Measurements from ENCODE around the gene BCL10. TPM values are rescaled to one million over a fixed set of nuclear protein-coding genes. Genes with fewer than 3 reads are reported as not detected.

The BCL10 gene
- total RNA-seq, 1 experiment from 2014 or later: 26.1 TPM

DNA sequence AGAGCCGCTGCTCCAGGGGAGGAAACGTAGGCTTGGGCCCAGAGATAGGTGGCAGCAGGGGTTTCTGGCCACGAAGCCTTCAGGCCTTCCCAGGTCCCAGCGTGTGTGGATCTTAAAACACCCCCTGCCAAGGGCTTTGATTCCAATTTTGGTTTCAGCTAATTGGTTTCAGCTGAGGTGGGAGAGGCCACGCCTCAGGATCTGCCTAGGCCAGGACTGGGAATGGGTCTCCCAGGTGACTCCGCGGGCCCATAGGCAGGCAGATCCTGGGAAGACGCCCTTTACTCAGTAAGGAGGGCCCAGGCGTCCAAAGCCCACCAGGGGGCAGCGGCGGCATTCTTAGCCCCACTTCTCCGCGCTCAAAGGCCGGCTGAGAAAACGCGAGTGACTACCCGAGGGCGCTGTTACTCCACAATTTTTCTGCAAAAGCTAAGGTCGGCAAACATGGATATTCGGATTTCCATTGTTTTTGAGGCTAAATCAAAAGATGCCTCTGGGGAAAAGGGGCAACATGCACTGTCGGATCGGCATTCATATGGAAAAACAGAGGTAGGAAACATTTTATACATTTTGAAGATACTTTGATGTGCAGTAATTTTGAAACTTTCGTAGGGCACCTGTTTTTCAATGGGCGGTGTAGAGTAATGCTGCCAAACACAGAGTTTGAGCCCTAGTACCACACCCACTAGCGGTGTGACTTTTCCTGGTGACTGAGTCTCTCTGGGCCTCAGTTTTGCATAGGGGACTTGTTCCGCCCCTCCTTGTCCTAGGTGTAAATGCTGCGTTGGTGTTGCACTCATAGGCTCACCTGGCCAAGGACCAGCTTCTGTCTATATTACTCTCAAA lies 31.8 kb upstream of the BCL10 start:
- peak overlapping the region in 1 of 3 experiments; percentile 18; a peak in 1 of 7 replicates for H3K27ac Mint-ChIP-seq
- Histone ChIP-seq H3K79me2 (ENCODE audit: insufficient read depth, low read length) (no peaks in the 10 kb centered on the region), H2AK5ac (ENCODE audit: insufficient read length, low read length) (no peak overlapping the region), H2AFZ (ENCODE audit: low read length) (peak overlapping the region; percentile 79), H2BK15ac (ENCODE audit: low read depth, low read length) (no peak overlapping the region), H3K4ac (ENCODE audit: low read depth, low read length) (no peak overlapping the region), H4K20me1 (ENCODE audit: control insufficient read depth, insufficient read depth, insufficient read length) (no peaks in the 10 kb centered on the region), H3K4me1 (ENCODE audit: insufficient read depth, low read length) (peaks cover 7% of the 10 kb centered on the region; the same call in 1 of the 2 replicates), H3T11ph (ENCODE audit: low read length) (no peak overlapping the region), H3K23ac (ENCODE audit: insufficient read length, low read depth, low read length) (no peak overlapping the region), H2BK20ac (ENCODE audit: low read depth, low read length, poor library complexity, severe bottlenecking) (no peak overlapping the region), H4K91ac (ENCODE audit: insufficient read length, low read depth, low read length) (no peak overlapping the region), H3K27ac (ENCODE audit: insufficient read length, low read depth, low read length) (no peak overlapping the region), H3K79me1 (ENCODE audit: insufficient read depth, low read depth, low read length, poor library complexity, severe bottlenecking) (no peaks in the 10 kb centered on the region), H2BK5ac (ENCODE audit: insufficient read length, low read length) (no peak overlapping the region), H3K4me2 (ENCODE audit: insufficient read depth, insufficient read length, low read length) (peak overlapping the region; percentile 9), H4K8ac (replicated peaks; ENCODE audit: insufficient read length, low read depth, low read length) (no peak overlapping the region), H3K9me3 (ENCODE audit: control insufficient read depth, low read depth, low read length) (no peaks in the 10 kb centered on the region), H3K27me3 (ENCODE audit: insufficient read depth, low read length) (no peaks in the 10 kb centered on the region), H2BK12ac (ENCODE audit: insufficient read length, low read depth, low read length) (no peak overlapping the region), H3K14ac (ENCODE audit: insufficient read depth, low read length) (no peak overlapping the region), H4K5ac (ENCODE audit: insufficient read length, low read depth, low read length) (no peak overlapping the region), H3K18ac (ENCODE audit: insufficient read length, low read depth, low read length) (no peak overlapping the region), H2BK120ac (ENCODE audit: low read depth, low read length, poor library complexity, severe bottlenecking) (no peak overlapping the region), H3K23me2 (ENCODE audit: insufficient read length, low read depth, low read length, poor library complexity, severe bottlenecking) (no peaks in the 10 kb centered on the region), H3K9ac (ENCODE audit: extremely low read depth, insufficient read length, low read length) (no peak overlapping the region), H3K56ac (ENCODE audit: insufficient read length, low read depth, low read length) (no peak overlapping the region)
- H3K27me3 Mint-ChIP-seq (ENCODE audit: low read depth): no peaks in the 10 kb centered on the region
- no peaks in the 10 kb centered on the region for H3K36me3 Mint-ChIP-seq (ENCODE audit: insufficient read depth in 1 of 3, low read depth in 3 of 3)
- peak; percentile 93 for DNase-seq
- WGBS (ENCODE audit: extremely low coverage, insufficient read length, low lambda C conversion rate): no CpG with 5 or more reads among the region's 27 CpGs
- peaks cover 18% of the 10 kb centered on the region in 2 experiments for H3K4me1 Mint-ChIP-seq
- H3K4me3 Mint-ChIP-seq: peak overlapping the region; percentile 34; a peak in 4 of 5 replicates
- H3K9me3 Mint-ChIP-seq: no peaks in the 10 kb centered on the region; a peak in 1 of 5 replicates
- TF ChIP-seq CTCF (conservative IDR thresholded peaks at IDR 0.05): peak; percentile 98

Measured in H9 (cell line).